Panc1 (cell line): ENCODE measurements around the gene TMEM240.

ENCODE experiments used
- POLR2AphosphoS5 ChIP-seq: IDR thresholded peaks from 2 replicates; pipeline ENCODE4 v1.6.1; 2012; ENCODE audit warnings: mild to moderate bottlenecking, low read depth, low read length, moderate library complexity
- SIN3A ChIP-seq: IDR thresholded peaks from 2 replicates; pipeline ENCODE4 v1.6.1; 2012; ENCODE audit warnings: low read depth, mild to moderate bottlenecking, low read length, moderate library complexity, borderline replicate concordance; ENCODE audit not compliant: insufficient read depth
- TF ChIP-seq, protein P1 (sequence below), 2 experiments: IDR thresholded peaks; 2 replicates each; pipeline ENCODE4 v1.6.1; 2011 to 2012; ENCODE audit warnings: low read depth in 2 of 2, control low read depth in 1 of 2, low read length in 1 of 2, mild to moderate bottlenecking in 1 of 2, moderate library complexity in 1 of 2; ENCODE audit not compliant: insufficient read depth in 1 of 2

DNA sequence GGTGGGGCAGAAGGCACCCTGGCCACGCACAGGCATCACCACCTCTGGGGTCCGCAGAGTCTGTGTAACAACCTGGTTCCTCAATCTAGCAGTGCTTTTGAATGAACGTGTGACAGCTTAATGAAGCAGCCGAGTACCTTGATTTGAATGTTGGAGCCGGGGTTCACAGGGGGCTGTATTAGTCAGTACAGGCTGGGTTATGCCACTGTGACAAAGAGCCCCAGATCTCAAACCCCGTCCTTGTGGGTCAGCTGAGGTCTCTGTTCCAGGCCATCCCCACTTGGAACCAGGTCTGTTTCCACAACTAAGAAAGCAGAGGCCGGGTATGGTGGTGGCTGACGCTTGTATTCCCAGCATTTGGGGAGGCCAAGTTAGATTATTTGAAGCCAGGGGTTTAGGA, 10.5 kb downstream of the TMEM240 start:
- TF ChIP-seq SIN3A (no peak), POLR2AphosphoS5 (no peak)
- TF ChIP-seq, protein P1, sequence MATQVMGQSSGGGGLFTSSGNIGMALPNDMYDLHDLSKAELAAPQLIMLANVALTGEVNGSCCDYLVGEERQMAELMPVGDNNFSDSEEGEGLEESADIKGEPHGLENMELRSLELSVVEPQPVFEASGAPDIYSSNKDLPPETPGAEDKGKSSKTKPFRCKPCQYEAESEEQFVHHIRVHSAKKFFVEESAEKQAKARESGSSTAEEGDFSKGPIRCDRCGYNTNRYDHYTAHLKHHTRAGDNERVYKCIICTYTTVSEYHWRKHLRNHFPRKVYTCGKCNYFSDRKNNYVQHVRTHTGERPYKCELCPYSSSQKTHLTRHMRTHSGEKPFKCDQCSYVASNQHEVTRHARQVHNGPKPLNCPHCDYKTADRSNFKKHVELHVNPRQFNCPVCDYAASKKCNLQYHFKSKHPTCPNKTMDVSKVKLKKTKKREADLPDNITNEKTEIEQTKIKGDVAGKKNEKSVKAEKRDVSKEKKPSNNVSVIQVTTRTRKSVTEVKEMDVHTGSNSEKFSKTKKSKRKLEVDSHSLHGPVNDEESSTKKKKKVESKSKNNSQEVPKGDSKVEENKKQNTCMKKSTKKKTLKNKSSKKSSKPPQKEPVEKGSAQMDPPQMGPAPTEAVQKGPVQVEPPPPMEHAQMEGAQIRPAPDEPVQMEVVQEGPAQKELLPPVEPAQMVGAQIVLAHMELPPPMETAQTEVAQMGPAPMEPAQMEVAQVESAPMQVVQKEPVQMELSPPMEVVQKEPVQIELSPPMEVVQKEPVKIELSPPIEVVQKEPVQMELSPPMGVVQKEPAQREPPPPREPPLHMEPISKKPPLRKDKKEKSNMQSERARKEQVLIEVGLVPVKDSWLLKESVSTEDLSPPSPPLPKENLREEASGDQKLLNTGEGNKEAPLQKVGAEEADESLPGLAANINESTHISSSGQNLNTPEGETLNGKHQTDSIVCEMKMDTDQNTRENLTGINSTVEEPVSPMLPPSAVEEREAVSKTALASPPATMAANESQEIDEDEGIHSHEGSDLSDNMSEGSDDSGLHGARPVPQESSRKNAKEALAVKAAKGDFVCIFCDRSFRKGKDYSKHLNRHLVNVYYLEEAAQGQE (IDR thresholded peaks at IDR 0.05; ENCODE audit: insufficient read depth in 1 of 2, low read depth in 2 of 2, low read length in 1 of 2), result no peak
